Activated B cell treated with CpG ODN at 0.5 μM for 24 hours (primary cell): ENCODE data around the gene RHNO1. TPM values are rescaled to one million over a fixed set of nuclear protein-coding genes. Genes with fewer than 3 reads are reported as not detected.

Source experiments
- ATAC-seq: fragments of 200-7000 bp; cut with Tn5 transposase; one replicate; pipeline ENCODE4 v1.10.0; 2021; ENCODE audit warnings: low read depth, mild to moderate bottlenecking, moderate library complexity
- CTCF ChIA-PET: fragments of 350-600 bp; sonication (Branson Sonifier 250); formaldehyde crosslinking; loops from one replicate; lab custom pipeline; 2021; ENCODE audit warnings: antibody characterized with exemption; lab: Charles Lee
- POLR2A ChIA-PET: fragments of 350-600 bp; sonication (Branson Sonifier 250); formaldehyde crosslinking; loops from one replicate; lab custom pipeline; 2021; ENCODE audit warnings: antibody characterized with exemption; lab: Charles Lee
- DNase-seq: peaks from one replicate; pipeline ENCODE4 v3.0.0; 2022
- H3K27ac Mint-ChIP-seq: one replicate; pipeline ENCODE4 v1.8.0; 2020; ENCODE audit warnings: mixed read lengths
- H3K27me3 Mint-ChIP-seq: one replicate; pipeline ENCODE4 v1.8.0; 2021; ENCODE audit warnings: mixed read lengths
- H3K36me3 Mint-ChIP-seq: one replicate; pipeline ENCODE4 v1.8.0; 2021; ENCODE audit warnings: low read depth, mixed read lengths
- H3K4me1 Mint-ChIP-seq: one replicate; pipeline ENCODE4 v1.8.0; 2021; ENCODE audit warnings: mixed read lengths
- H3K4me3 Mint-ChIP-seq: one replicate; pipeline ENCODE4 v1.8.0; 2020; ENCODE audit warnings: mild to moderate bottlenecking, mixed read lengths
- H3K9me3 Mint-ChIP-seq: one replicate; pipeline ENCODE4 v1.8.0; 2020; ENCODE audit warnings: mixed read lengths
- intact Hi-C: fragments of 100-400 bp; cut with micrococcal nuclease; formaldehyde crosslinking; loops from one replicate; pipeline ENCODE4 v1.15.1; 2024
- total RNA-seq: library from RNA; stranded (reverse); gene quantifications from 2 replicates; pipeline ENCODE4 v1.2.3, GENCODE V29; 2022
- TF ChIP-seq, protein P1 (sequence below): fragments of 200-600 bp; IDR thresholded peaks from one replicate; pipeline ENCODE4 v1.8.0; 2022; ENCODE audit warnings: antibody characterized with exemption, mild to moderate bottlenecking

RHNO1 gene
- total RNA-seq, 1 donor from 2014 or later = 12.4 TPM

DNA sequence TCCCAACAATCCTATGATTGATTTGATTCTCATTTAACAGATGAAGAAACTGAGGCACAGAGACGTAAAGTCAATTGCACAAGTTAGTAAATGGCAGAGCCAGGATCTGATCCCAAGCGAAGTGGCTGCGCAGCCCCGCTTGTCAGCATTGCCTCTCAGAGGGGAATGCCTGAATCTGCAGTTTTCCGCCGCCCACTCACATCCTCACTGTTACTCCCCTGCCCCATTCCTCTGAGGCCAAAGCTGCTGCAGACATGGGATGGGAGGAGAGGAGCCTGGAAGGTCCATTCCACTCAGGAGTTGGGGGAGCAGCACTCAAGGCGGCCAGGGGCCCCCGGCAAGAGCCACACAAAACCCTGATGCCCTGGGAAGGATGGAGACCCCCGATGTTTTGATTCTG, 43.2 kb upstream of the RHNO1 start:
- Mint-ChIP-seq H3K27ac (no peak overlapping the region), H3K36me3 (peaks cover 40% of the 10 kb centered on the region), H3K27me3 (no peaks in the 10 kb centered on the region), H3K4me3 (no peak overlapping the region), H3K9me3 (no peaks in the 10 kb centered on the region), H3K4me1 (peaks cover 4% of the 10 kb centered on the region)
- POLR2A ChIA-PET = no interaction called here
- TF ChIP-seq, protein P1, sequence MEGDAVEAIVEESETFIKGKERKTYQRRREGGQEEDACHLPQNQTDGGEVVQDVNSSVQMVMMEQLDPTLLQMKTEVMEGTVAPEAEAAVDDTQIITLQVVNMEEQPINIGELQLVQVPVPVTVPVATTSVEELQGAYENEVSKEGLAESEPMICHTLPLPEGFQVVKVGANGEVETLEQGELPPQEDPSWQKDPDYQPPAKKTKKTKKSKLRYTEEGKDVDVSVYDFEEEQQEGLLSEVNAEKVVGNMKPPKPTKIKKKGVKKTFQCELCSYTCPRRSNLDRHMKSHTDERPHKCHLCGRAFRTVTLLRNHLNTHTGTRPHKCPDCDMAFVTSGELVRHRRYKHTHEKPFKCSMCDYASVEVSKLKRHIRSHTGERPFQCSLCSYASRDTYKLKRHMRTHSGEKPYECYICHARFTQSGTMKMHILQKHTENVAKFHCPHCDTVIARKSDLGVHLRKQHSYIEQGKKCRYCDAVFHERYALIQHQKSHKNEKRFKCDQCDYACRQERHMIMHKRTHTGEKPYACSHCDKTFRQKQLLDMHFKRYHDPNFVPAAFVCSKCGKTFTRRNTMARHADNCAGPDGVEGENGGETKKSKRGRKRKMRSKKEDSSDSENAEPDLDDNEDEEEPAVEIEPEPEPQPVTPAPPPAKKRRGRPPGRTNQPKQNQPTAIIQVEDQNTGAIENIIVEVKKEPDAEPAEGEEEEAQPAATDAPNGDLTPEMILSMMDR = no peak
- CTCF ChIA-PET = no interaction called here
- DNase-seq (no peak), ATAC-seq (no peak)
- intact Hi-C loops = no loop called here

GRCh38 chr12:2834581-2835491, 42.2 kb upstream of the RHNO1 start, which contains the start of gene NRIP2:
Gene NRIP2, minus strand, starts transcription at chr12:2835035. Its CDS starts 52 bp downstream, at chr12:2834983.
- DNase-seq (no peak), ATAC-seq (no peak)
- Mint-ChIP-seq H3K27me3 (no peaks in the 10 kb centered on the region), H3K36me3 (peaks cover 43% of the 10 kb centered on the region), H3K9me3 (no peaks in the 10 kb centered on the region), H3K4me3 (no peak within 1 kb of the TSS), H3K4me1 (peaks cover 4% of the 10 kb centered on the region), H3K27ac (no peak within 1 kb of the TSS)
- CTCF ChIA-PET = no interaction called here
- TF ChIP-seq, protein P1 = no peak
- POLR2A ChIA-PET = interaction anchor here (0.6 kb wide), 1 partner anchor 18 kb away, joined by 4 read pairs; no protein-coding TSS in a partner anchor
- intact Hi-C loops = no loop called here

DNA sequence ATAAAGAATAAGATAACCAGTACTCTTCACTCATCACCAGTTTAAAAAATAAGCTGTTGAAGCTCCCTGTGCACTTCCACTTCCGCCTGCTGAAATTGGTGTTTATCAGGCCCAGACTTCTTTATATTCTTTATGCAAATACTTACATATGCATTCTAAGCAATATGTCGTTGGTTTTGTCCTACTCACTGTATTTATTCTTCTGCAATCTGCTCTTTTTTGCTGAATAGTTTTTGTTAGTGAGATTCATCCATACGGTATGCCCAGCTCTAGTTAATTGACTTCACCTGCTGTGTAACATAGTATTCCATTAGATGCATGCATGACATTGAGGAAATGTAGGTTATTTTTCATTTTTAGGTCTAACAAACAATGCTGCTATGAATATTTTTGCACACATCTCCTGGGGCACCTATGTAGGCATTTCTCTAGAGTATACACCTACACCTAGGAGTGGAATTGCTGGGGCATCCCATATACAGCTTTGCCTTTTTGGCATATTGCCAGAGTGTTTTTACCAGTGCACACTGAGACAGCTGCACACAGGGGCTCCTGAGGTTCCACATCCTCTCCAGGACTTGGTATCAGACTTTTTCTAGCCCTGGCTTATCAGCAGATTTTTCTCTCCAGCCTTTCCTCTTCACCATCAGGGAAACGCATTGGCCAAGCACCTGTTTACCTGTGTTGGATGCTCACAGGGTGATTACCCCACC, 41.2 kb upstream of the RHNO1 start:
- Mint-ChIP-seq H3K4me3 (no peak overlapping the region), H3K4me1 (peaks cover 4% of the 10 kb centered on the region), H3K9me3 (no peaks in the 10 kb centered on the region), H3K36me3 (peaks cover 42% of the 10 kb centered on the region), H3K27me3 (no peaks in the 10 kb centered on the region), H3K27ac (no peak overlapping the region)
- ChIA-PET POLR2A (no interaction called here), CTCF (no interaction called here)
- intact Hi-C loops = no loop called here
- no peak for ATAC-seq
- no peak for DNase-seq
- TF ChIP-seq, protein P1 = no peak

DNA sequence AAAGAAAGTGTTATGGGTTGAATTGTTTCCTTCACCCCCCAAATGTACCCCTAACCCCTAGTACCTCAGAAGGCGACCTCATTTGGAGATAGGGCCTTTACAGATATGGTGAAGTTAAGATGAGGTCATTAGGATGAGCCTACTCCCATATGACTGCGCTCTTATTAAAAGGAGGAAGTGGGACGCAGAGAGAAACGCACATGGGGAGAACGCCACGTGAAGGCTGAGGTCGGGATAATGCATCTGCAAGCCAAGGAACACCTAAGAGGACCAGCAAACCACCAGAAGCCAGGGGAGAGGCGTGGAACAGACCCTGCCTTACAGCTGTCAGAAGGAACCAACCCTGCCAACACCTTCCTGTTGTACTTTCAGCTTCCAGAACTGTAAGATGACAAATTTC, 40.4 kb upstream of the RHNO1 start:
- H3K9me3 Mint-ChIP-seq = no peaks in the 10 kb centered on the region
- peaks cover 4% of the 10 kb centered on the region for H3K4me1 Mint-ChIP-seq
- no peak overlapping the region for H3K4me3 Mint-ChIP-seq
- intact Hi-C loops = no loop called here
- DNase-seq (no peak), ATAC-seq (no peak)
- no peak overlapping the region for H3K27ac Mint-ChIP-seq
- ChIA-PET POLR2A (no interaction called here), CTCF (no interaction called here)
- peaks cover 41% of the 10 kb centered on the region for H3K36me3 Mint-ChIP-seq
- no peaks in the 10 kb centered on the region for H3K27me3 Mint-ChIP-seq
- TF ChIP-seq, protein P1 = no peak

DNA sequence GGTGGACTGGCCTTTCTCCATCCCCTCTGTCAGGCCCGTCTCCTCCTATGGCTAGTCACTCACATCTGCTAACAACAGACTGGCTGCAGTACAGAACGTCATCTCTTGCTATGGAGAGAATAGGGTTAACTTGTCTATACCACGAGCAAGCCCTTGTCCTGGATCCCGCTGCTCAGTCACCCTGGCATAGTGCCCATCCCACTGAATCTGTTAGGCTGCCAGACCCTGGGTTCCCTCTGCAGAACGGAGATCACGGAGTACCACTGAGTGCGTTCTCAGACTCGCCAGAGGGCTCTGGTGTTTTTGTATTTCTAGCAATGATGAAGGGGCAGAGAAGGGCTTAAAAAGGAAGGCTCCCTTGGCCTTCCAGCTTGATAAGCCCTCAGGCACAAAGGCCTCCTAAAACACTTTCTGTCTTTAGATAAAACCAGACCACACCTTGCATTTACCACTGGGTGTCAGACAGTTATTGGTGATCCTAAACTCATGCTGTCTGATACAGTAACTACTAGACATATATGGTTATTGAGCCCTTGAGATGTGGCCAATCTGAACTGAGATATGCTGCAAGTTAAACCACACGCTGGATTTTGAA, 35.9 kb upstream of the RHNO1 start:
- no peaks in the 10 kb centered on the region for H3K9me3 Mint-ChIP-seq
- intact Hi-C loops = no loop called here
- H3K27me3 Mint-ChIP-seq = no peaks in the 10 kb centered on the region
- no peak for ATAC-seq
- H3K4me3 Mint-ChIP-seq = no peak overlapping the region
- H3K27ac Mint-ChIP-seq = no peak overlapping the region
- peaks cover 54% of the 10 kb centered on the region for H3K36me3 Mint-ChIP-seq
- H3K4me1 Mint-ChIP-seq = no peaks in the 10 kb centered on the region
- TF ChIP-seq, protein P1 = no peak
- ChIA-PET POLR2A (no interaction called here), CTCF (no interaction called here)
- no peak for DNase-seq
